ENCODE measurements around the gene CALCR.
"Not testable (repeated sequence)": the region's sequence is repeated elsewhere in the genome, so short reads cannot be mapped to it uniquely, and the experiment has no call there.

Gene CALCR

GRCh38 chr7:93574646-93575554, at the start of gene CALCR:
CALCR (minus strand) TSS chr7:93574724; CDS start chr7:93486981, 87,743 bp downstream.
- no peak for DNase-seq

- no peak for DNase-seq
These were observed 49.3 kb upstream of the CALCR start for GRCh38 chr7:93623816-93624215.

- DNase-seq: peak; percentile 36
These were observed 47.8 kb upstream of the CALCR start for GRCh38 chr7:93622036-93623033.

- no peak for DNase-seq
These were observed 46.3 kb upstream of the CALCR start for GRCh38 chr7:93620864-93621263.

- no peak for DNase-seq
These were observed 45.5 kb upstream of the CALCR start for GRCh38 chr7:93620057-93620456.

- peak; percentile 3 for DNase-seq
These were observed 26.8 kb upstream of the CALCR start for GRCh38 chr7:93601363-93601762.

- DNase-seq: no peak
These were observed 19.7 kb upstream of the CALCR start for GRCh38 chr7:93594250-93594649.

GRCh38 chr7:93592588-93593266, 18.2 kb upstream of the CALCR start:
- no peak for DNase-seq

GRCh38 chr7:93591224-93592050, 16.9 kb upstream of the CALCR start:
- DNase-seq: not testable (repeated sequence)

- DNase-seq: not testable (repeated sequence)
These were observed 11.9 kb upstream of the CALCR start for GRCh38 chr7:93586479-93586865.

- DNase-seq: not testable (repeated sequence)
These were observed 11.4 kb upstream of the CALCR start for GRCh38 chr7:93585694-93586478.

- no peak for DNase-seq
These were observed 4.9 kb upstream of the CALCR start for GRCh38 chr7:93579431-93579830.

- DNase-seq: no peak
These were observed 4.2 kb upstream of the CALCR start for GRCh38 chr7:93578762-93579161.

GRCh38 chr7:93575555-93576399, 1.3 kb upstream of the CALCR start:
- peak; percentile 1 for DNase-seq

- no peak for DNase-seq
These were observed 267 bp downstream of the CALCR start for GRCh38 chr7:93574269-93574645.

- no peak for DNase-seq
These were observed 5.3 kb downstream of the CALCR start for GRCh38 chr7:93569189-93569588.

- DNase-seq: no peak
These were observed 7.6 kb downstream of the CALCR start for GRCh38 chr7:93566876-93567275.

- DNase-seq: no peak
These were observed 10.9 kb downstream of the CALCR start for GRCh38 chr7:93563584-93563983.

- DNase-seq: no peak
These were observed 11.6 kb downstream of the CALCR start for GRCh38 chr7:93562936-93563335.

- DNase-seq: no peak
These were observed 12.4 kb downstream of the CALCR start for GRCh38 chr7:93562106-93562505.

Measured in EL (cell line).